Right ventricle myocardium inferior (tissue), 1 donor: ENCODE measurements around the gene MX1. TPM values are rescaled to one million over a fixed set of nuclear protein-coding genes. Genes with fewer than 3 reads are reported as not detected.

Source experiments
- ATAC-seq: fragments of 200-7000 bp; cut with Tn5 transposase; one replicate; pipeline ENCODE4 v1.9.1; 2020; ENCODE audit warnings: mild to moderate bottlenecking, moderate library complexity
- DNase-seq: peaks from one replicate; pipeline ENCODE4 v3.0.0; 2021; ENCODE audit errors: missing footprints
- intact Hi-C: fragments of 100-400 bp; cut with DNase I; formaldehyde crosslinking; loops from one replicate; pipeline ENCODE4 v1.11.0; 2022
- total RNA-seq: library from RNA; stranded (reverse); fragmentation: NEBNext Ultra II Directional; extraction: Animal tissue kit (Norgen Biotek cat#: 25700); gene quantifications from one replicate; pipeline ENCODE4 v1.2.1, GENCODE V29; 2021
- donor health status: DM: no; HTN: yes; CAD: no; lungs with severe emphysema.

Gene MX1
- total RNA-seq, 1 donor from 2014 or later = 11.0 TPM

- ATAC-seq = no peak
- intact Hi-C loops = no loop called here
- DNase-seq = no peak
These were observed 77.3 kb downstream of the MX1 start for GRCh38 chr21:41503331-41503730.

GRCh38 chr21:41504030-41504429, 78.0 kb downstream of the MX1 start:
- intact Hi-C loops = no loop called here
- no peak for ATAC-seq
- no peak for DNase-seq

- ATAC-seq (no peak), DNase-seq (no peak)
- intact Hi-C loops = no loop called here
These were observed 80.1 kb downstream of the MX1 start for GRCh38 chr21:41506005-41506594.

GRCh38 chr21:41506611-41507520, 80.8 kb downstream of the MX1 start:
- ATAC-seq (no peak), DNase-seq (no peak)
- intact Hi-C loops = no loop called here

- DNase-seq (no peak), ATAC-seq (no peak)
- intact Hi-C loops = no loop called here
These were observed 81.7 kb downstream of the MX1 start, which contains the start of gene TMPRSS2 for GRCh38 chr21:41507521-41508414. TSS of gene TMPRSS2 (minus strand) at chr21:41508158. CDS start at chr21:41498133, 10,025 bp downstream.

GRCh38 chr21:41508415-41509144, 82.5 kb downstream of the MX1 start:
- no peak for DNase-seq
- ATAC-seq = no peak
- intact Hi-C loops = no loop called here

Other genes with a start within 250 kb of the MX1 start
- gene FAM3B, start 109.4 kb upstream of the MX1 start, total RNA-seq = not detected
- 4.8 TPM for gene MX2, start 64.2 kb upstream of the MX1 start, total RNA-seq
- not detected for gene TMPRSS2, start 81.9 kb downstream of the MX1 start, total RNA-seq